ENCODE results near the gene FANCC.

FANCC gene

DNA sequence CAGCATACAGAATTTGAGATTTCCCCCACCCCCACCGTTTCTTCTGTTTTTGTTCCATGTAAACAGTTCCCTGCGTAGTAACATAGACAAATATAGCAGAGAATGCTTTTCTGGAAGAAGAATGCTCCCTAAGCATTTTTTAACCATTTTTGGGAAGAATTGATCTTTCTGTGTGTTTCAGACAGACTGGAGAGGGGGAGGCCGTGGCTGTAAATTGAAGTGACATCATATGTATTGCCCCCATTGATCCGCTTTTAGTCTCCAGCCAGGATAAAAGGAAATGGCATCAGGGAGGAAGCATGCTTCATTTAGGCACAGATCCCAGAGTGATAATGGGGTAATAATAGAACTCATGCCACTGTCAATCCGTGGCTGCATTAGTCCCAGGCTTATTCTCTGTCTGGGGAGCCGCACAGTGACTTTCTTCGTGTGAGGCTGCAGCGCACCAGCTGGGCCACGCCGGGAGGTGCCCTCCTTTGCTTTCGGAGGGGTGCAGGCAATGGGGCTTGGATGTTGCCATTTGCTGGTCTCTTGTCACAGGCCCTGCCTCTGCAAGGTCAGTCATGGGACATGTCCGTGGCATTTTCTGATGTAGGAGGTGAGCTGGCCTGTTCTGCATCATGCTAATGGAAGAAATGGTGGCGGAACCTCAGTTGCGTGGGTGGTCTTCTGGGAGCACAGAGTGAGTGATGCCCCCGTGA is 261.5 kb downstream of the FANCC start:
- in situ Hi-C loops (cut with MboI; ENCODE audit: low sequenced_read_pairs) = no loop called here
- Histone ChIP-seq H3K4me3 (no peak overlapping the region), H3K36me3 (replicated peaks) (no peaks in the 10 kb centered on the region; the same call in 1 of the 2 replicates), H3K9me3 (no peaks in the 10 kb centered on the region), H3K27me3 (ENCODE audit: low read depth) (no peaks in the 10 kb centered on the region), H3K4me1 (peaks cover 25% of the 10 kb centered on the region)
- peak in 1 of 2 experiments; percentile 37 for DNase-seq (ENCODE audit: low spot score in 2 of 2)

DNA sequence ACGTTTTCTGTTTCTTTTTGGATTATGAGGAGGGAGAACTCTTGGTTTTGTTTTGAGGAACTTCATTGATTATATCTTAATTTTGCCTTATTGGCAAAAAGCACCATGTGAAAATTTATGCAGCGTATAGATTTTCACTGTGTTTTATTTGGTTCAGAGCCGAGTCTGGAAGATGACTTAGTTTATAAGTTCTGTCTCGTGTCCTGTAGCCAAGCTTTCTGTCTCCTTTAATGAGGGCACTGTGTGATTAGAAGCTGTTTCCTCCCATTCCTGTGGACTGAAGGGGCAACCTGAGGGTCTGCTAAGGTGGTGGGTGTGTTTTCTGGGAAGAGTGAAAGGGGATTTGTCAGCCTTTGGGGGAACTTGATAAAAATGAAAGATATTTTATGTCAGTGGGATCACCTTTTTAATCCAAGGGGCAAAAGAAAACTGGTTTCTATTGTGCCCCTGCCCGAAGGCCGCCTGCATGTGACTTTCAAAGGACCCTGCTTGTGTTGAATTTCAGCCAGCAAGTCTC is 262.1 kb downstream of the FANCC start:
- no peaks in the 10 kb centered on the region for H3K36me3 ChIP-seq (replicated peaks)
- in situ Hi-C loops (cut with MboI; ENCODE audit: low sequenced_read_pairs) = no loop called here
- peaks cover 27% of the 10 kb centered on the region for H3K4me1 ChIP-seq
- no peaks in the 10 kb centered on the region for H3K9me3 ChIP-seq
- H3K27me3 ChIP-seq (ENCODE audit: low read depth) = no peaks in the 10 kb centered on the region
- DNase-seq (ENCODE audit: low spot score in 2 of 2) = no peak
- no peak overlapping the region for H3K4me3 ChIP-seq

DNA sequence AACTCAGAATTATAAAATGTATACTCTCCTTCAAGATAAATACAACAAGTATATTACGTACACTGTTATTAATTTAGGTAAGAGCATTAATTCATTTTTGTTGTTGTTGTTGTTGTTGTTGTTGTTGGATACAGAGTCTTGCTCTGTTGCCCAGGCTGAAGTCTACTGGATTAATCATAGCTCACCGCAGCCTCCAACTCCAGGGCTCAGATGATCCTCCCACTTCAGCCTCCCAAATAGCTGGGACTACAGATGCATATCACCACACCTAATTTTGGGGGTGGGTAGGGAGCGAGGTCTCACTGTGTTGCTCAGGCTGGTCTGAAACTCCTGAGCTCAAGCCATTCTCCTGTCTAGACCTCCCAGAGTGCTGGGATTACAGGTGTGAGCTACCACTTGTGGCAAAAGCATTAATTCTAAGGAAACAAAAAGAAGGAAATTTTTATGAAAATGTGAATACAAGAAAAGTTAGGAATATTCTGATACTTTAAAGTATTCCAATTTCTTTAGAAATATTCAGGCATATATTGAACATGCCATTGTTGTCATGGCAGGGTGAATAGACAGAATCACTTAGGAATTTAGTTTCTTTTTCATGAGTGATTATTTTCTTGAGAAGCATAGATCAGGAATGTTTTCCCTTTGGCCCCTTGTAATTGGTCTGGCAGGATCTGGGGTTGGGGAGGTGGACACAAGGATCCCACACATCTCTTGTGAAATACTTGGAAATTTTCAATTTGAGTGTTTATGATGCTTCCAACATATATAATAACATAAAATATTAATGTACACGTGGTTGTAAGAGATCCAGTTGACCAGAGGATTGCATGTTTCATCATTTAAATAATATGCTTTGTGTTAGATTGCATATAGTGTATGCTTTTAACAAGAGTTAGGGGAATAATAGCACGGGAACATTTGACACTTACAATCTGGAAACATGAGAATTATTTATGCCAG is 263.6 kb downstream of the FANCC start:
- no peaks in the 10 kb centered on the region for H3K9me3 ChIP-seq
- no peaks in the 10 kb centered on the region for H3K36me3 ChIP-seq (replicated peaks)
- peaks cover 40% of the 10 kb centered on the region for H3K4me1 ChIP-seq
- no peaks in the 10 kb centered on the region for H3K27me3 ChIP-seq (ENCODE audit: low read depth)
- H3K4me3 ChIP-seq = no peak overlapping the region
- in situ Hi-C loops (cut with MboI; ENCODE audit: low sequenced_read_pairs) = no loop called here
- DNase-seq (ENCODE audit: low spot score in 2 of 2) = no peak

DNA sequence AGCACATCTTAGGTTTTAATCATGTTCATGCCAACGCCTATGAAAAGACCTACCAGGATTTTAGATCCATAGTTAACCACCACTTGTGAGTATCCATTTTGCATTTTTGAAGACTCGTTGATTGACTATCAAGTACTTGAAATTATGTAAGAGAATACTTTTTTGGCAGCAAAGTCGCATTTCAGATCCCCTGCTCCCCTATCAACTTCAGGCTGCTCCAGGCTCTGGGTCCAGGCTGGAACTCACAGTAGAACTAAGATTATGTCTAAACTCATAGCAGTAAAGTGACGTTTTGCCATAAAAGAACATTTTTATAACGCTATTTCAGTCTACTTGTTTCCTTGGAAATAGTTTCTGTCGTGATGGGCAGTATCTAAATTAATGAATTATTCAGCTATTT is 267.7 kb downstream of the FANCC start:
- H3K9me3 ChIP-seq = no peaks in the 10 kb centered on the region
- in situ Hi-C loops (cut with MboI; ENCODE audit: low sequenced_read_pairs) = no loop called here
- H3K4me1 ChIP-seq = peaks cover 22% of the 10 kb centered on the region
- no peaks in the 10 kb centered on the region for H3K36me3 ChIP-seq (replicated peaks)
- no peak for DNase-seq (ENCODE audit: low spot score in 2 of 2)
- no peaks in the 10 kb centered on the region for H3K27me3 ChIP-seq (ENCODE audit: low read depth)
- H3K4me3 ChIP-seq = no peak overlapping the region

Data from HAP-1 (cell line).